Measurements from ENCODE around the gene GORAB.

The GORAB gene

GRCh38 chr1:170593173-170594011, 61.4 kb downstream of the GORAB start:
- DNase-seq, result no peak

- DNase-seq, result peak; percentile 78
Measured at GRCh38 chr1:170594066-170594626, 62.2 kb downstream of the GORAB start.

- no peak for DNase-seq
Measured at GRCh38 chr1:170596701-170597100, 64.7 kb downstream of the GORAB start.

- no peak for DNase-seq
Measured at GRCh38 chr1:170598618-170599017, 66.7 kb downstream of the GORAB start.

DNA sequence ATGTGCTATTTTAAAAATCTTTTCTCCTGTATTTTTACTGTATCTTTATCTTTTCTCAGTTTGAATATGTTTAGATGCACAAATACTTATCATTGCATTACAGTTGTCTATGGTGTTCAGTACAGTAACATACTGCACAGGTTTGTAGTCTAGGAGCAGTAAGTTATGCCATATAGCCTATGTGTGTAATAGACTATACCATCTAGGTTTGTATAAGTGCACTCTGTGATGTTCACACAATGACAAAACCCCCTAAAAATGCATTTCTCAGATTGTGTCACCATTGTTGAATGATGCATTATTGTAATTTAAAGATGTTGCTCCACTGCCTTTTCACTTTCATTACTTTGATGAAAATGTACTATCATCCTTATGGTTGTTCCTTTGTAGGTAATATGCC, 67.1 kb downstream of the GORAB start:
- no peak for DNase-seq

DNA sequence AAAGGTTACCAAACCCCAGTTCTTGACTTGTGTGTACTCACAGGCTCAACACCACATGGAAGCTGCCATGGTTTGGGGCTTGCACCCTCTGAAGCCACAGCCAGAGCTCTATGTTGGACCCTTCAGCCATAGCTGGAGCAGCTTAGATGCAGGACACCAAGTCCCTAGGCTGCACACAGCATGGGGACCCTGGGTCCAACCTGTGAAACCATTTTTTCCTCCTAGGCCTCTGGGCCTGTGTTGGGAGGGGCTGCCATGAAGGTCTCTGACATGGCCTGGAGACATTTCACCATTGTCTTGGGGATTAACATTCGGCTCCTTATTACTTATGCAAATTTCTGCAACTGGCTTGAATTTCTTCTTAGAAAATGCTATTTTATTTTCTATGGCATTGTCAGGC, 69.9 kb downstream of the GORAB start:
- DNase-seq, result no peak

Measured in islet precursor cell (in vitro differentiated cells).